ENCODE measurements around the gene GDPD3. TPM values are rescaled to one million over a fixed set of nuclear protein-coding genes. Genes with fewer than 3 reads are reported as not detected.
A peak's percentile ranks its signal among the peaks of the same experiment; 100 is the strongest.

The GDPD3 gene
- total and polyA plus RNA-seq, 2 of the 13 experiments (the other 11 are each of a cell fraction or from before 2014, with no cell fraction given): 18.7 to 20.6 TPM

DNA sequence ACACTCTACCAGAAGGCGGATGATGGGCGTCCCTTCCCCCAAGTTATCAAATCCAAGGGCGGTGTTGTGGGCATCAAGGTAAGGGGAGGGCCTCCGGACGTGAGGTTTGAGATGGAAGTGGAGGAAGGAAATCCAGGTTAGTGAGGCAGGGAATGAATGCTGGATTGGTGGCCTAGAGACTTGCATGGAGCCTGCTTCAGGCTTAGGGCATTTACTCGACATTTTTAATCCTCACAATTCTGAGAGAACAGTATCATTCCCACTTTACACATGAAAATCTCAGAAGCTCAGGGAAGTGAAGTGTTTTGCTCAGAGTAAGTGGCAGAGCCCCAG lies 45.8 kb downstream of the GDPD3 start (continued):
- TF ChIP-seq, protein P1, sequence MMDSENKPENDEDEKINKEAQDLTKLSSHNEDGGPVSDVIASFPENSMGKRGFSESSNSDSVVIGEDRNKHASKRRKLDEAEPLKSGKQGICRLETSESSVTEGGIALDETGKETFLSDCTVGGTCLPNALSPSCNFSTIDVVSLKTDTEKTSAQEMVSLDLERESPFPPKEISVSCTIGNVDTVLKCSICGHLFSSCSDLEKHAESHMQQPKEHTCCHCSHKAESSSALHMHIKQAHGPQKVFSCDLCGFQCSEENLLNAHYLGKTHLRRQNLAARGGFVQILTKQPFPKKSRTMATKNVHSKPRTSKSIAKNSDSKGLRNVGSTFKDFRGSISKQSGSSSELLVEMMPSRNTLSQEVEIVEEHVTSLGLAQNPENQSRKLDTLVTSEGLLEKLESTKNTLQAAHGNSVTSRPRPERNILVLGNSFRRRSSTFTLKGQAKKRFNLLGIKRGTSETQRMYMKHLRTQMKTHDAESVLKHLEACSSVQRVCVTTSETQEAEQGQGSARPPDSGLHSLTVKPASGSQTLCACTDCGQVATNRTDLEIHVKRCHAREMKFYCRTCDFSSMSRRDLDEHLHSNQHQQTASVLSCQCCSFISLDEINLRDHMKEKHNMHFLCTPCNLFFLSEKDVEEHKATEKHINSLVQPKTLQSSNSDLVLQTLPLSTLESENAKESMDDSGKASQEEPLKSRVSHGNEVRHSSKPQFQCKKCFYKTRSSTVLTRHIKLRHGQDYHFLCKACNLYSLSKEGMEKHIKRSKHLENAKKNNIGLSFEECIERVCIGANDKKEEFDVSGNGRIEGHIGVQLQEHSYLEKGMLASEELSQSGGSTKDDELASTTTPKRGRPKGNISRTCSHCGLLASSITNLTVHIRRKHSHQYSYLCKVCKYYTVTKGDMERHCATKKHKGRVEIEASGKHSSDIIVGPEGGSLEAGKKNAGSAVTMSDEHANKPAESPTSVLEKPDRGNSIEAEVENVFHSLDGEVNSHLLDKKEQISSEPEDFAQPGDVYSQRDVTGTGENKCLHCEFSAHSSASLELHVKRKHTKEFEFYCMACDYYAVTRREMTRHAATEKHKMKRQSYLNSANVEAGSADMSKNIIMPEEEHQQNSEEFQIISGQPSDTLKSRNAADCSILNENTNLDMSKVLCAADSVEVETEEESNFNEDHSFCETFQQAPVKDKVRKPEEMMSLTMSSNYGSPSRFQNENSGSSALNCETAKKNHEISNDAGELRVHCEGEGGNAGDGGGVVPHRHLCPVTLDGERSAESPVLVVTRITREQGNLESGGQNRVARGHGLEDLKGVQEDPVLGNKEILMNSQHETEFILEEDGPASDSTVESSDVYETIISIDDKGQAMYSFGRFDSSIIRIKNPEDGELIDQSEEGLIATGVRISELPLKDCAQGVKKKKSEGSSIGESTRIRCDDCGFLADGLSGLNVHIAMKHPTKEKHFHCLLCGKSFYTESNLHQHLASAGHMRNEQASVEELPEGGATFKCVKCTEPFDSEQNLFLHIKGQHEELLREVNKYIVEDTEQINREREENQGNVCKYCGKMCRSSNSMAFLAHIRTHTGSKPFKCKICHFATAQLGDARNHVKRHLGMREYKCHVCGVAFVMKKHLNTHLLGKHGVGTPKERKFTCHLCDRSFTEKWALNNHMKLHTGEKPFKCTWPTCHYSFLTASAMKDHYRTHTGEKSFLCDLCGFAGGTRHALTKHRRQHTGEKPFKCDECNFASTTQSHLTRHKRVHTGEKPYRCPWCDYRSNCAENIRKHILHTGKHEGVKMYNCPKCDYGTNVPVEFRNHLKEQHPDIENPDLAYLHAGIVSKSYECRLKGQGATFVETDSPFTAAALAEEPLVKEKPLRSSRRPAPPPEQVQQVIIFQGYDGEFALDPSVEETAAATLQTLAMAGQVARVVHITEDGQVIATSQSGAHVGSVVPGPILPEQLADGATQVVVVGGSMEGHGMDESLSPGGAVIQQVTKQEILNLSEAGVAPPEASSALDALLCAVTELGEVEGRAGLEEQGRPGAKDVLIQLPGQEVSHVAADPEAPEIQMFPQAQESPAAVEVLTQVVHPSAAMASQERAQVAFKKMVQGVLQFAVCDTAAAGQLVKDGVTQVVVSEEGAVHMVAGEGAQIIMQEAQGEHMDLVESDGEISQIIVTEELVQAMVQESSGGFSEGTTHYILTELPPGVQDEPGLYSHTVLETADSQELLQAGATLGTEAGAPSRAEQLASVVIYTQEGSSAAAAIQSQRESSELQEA (CRISPR knock-in tag; IDR thresholded peaks at IDR 0.05; ENCODE audit: not compliant biosample characterization): no peak
- TF ChIP-seq ZNF260 (CRISPR knock-in tag; IDR thresholded peaks at IDR 0.05; ENCODE audit: borderline replicate concordance, low read depth) (no peak), ZNF788 (CRISPR knock-in tag; IDR thresholded peaks at IDR 0.05; ENCODE audit: borderline replicate concordance) (no peak), SMARCC2 (IDR thresholded peaks at IDR 0.05) (no peak), HNRNPL (IDR thresholded peaks at IDR 0.05; ENCODE audit: low read depth, low read length) (0 out of 2 replicates have a peak, but pooled peaks have one; percentile 4), AGO2 (optimal IDR thresholded peaks at IDR 0.05; ENCODE audit: low read depth, low read length) (peak; percentile 2), ZNF138 (CRISPR knock-in tag; IDR thresholded peaks at IDR 0.05; ENCODE audit: low read depth) (no peak), NR2F2 (IDR thresholded peaks at IDR 0.05; ENCODE audit: borderline replicate concordance, low read depth) (no peak), CENPT (CRISPR knock-in tag; IDR thresholded peaks at IDR 0.05; ENCODE audit: low read depth) (no peak), SNAI1 (CRISPR knock-in tag; IDR thresholded peaks at IDR 0.05; ENCODE audit: borderline replicate concordance) (no peak), SAFB2 (CRISPR knock-in tag; IDR thresholded peaks at IDR 0.05; ENCODE audit: borderline replicate concordance, low read depth) (0 out of 2 replicates have a peak, but pooled peaks have one; percentile 34), RFX5 (IDR thresholded peaks at IDR 0.05; ENCODE audit: low read depth, low read length) (no peak), ZNF354B (CRISPR knock-in tag; IDR thresholded peaks at IDR 0.05) (0 out of 2 replicates have a peak, but pooled peaks have one; percentile 62), ZNF121 (CRISPR knock-in tag; IDR thresholded peaks at IDR 0.05) (no peak), TOPORS (CRISPR knock-in tag; IDR thresholded peaks at IDR 0.05) (no peak)
- TF ChIP-seq, protein P2, sequence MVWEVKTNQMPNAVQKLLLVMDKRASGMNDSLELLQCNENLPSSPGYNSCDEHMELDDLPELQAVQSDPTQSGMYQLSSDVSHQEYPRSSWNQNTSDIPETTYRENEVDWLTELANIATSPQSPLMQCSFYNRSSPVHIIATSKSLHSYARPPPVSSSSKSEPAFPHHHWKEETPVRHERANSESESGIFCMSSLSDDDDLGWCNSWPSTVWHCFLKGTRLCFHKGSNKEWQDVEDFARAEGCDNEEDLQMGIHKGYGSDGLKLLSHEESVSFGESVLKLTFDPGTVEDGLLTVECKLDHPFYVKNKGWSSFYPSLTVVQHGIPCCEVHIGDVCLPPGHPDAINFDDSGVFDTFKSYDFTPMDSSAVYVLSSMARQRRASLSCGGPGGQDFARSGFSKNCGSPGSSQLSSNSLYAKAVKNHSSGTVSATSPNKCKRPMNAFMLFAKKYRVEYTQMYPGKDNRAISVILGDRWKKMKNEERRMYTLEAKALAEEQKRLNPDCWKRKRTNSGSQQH (CRISPR knock-in tag; IDR thresholded peaks at IDR 0.05; ENCODE audit: low read depth): 0 out of 2 replicates have a peak, but pooled peaks have one; percentile 44

All from HepG2 (cell line).